ENCODE data around the gene KRTAP4-2. TPM values are rescaled to one million over a fixed set of nuclear protein-coding genes. Genes with fewer than 3 reads are reported as not detected.

The KRTAP4-2 gene
- total and polyA plus RNA-seq, 2 donors (not counting 3 experiments of a cell fraction or from before 2014, with no cell fraction given), result not detected

- H3K9me1 ChIP-seq (replicated peaks; ENCODE audit: control insufficient read depth, extremely low read depth, insufficient read depth, low read length), result no peaks in the 10 kb centered on the region
- TF ChIP-seq FOS (IDR thresholded peaks at IDR 0.05; ENCODE audit: borderline replicate concordance, insufficient read depth, low read length) (no peak), JUN (IDR thresholded peaks at IDR 0.05; ENCODE audit: borderline replicate concordance, insufficient read depth, insufficient read length, low read depth) (no peak), MYC (IDR thresholded peaks at IDR 0.05; ENCODE audit: low read depth, low read length) (no peak), POLR2AphosphoS5 (IDR thresholded peaks at IDR 0.05; ENCODE audit: insufficient read depth, low read depth, low read length) (no peak), MAX (IDR thresholded peaks at IDR 0.05; ENCODE audit: insufficient read depth, insufficient read length) (no peak)
- no peak overlapping the region for H3K4me3 ChIP-seq (replicated peaks in 1 of 3; ENCODE audit: insufficient read depth in 1 of 3, low read depth in 1 of 3, low read length in 3 of 3)
- FAIRE-seq (no peak), DNase-seq (ENCODE audit: low read depth, low spot score) (no peak)
- intact Hi-C loops (cut with micrococcal nuclease) (no loop called here), dilution Hi-C loops (cut with MboI; ENCODE audit: extremely low pct_ligation_motif_present, low sequenced_read_pairs) (no loop called here)
- no peaks in the 10 kb centered on the region for H3K9me3 ChIP-seq (replicated peaks; ENCODE audit: control insufficient read depth, insufficient read depth, low read length)
- no peaks in the 10 kb centered on the region for H4K20me1 ChIP-seq (replicated peaks; ENCODE audit: control insufficient read depth, extremely low read depth, insufficient read depth, low read length)
- H3K4me1 ChIP-seq (ENCODE audit: control insufficient read depth, extremely low read depth, insufficient read depth, low read length), result no peaks in the 10 kb centered on the region
- H3K9ac ChIP-seq (replicated peaks; ENCODE audit: extremely low read depth, insufficient read depth, low read length), result no peak overlapping the region
- no peaks in the 10 kb centered on the region for H3K27me3 ChIP-seq (ENCODE audit: control insufficient read depth in 2 of 2, insufficient read depth in 2 of 2, low read length in 2 of 2)
- ChIA-PET POLR2A (no interaction called here), CTCF (no interaction called here)
- no peak overlapping the region for H3K27ac ChIP-seq (ENCODE audit: insufficient read depth, low read depth, low read length)
- H3K36me3 ChIP-seq (ENCODE audit: control insufficient read depth in 2 of 2, extremely low read depth in 1 of 2, insufficient read depth in 2 of 2, low read length in 2 of 2), result no peaks in the 10 kb centered on the region
- H3K4me2 ChIP-seq (ENCODE audit: insufficient read depth, low read length), result no peak overlapping the region
- no peaks in the 10 kb centered on the region for H3K79me2 ChIP-seq (ENCODE audit: control insufficient read depth, insufficient read depth, low read length)
- H2AFZ ChIP-seq (ENCODE audit: low read depth, low read length), result no peak overlapping the region
- no TSS peak for BruUV-seq (replicated peaks)
Measured at GRCh38 chr17:41185001-41185400, 7.0 kb upstream of the KRTAP4-2 start.

DNA sequence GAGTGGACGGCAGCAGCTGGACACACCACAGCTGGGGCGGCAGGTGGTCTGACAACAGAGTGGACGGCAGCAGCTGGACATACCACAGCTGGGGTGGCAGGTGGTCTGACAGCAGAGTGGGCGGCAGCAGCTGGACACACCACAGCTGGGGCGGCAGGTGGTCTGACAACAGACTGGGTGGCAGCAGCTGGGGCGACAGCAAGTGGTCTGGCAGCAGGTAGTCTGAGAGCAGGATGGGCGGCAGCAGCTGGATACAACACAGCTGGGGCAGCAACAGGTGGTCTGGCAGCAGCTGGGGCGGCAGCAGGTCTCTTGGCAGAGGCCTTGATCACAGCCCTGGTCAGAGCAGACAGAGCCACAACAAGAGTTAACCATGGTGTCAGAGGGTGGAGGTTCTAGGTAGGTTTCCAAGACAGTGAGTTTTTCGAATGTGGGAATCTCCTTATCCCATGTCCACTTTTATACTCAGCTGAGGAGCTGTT lies 6.5 kb upstream of the KRTAP4-2 start, which contains the start of gene KRTAP4-1:
Gene KRTAP4-1 (minus strand): TSS at position 432 of the 482 bp plus-strand sequence. CDS start 57 bp downstream, at position 375.
- BruUV-seq (replicated peaks), result no TSS peak
- TF ChIP-seq MYC (IDR thresholded peaks at IDR 0.05; ENCODE audit: low read depth, low read length) (no peak), GATA2 (IDR thresholded peaks at IDR 0.05; ENCODE audit: insufficient read depth, insufficient read length, low read depth, low read length) (no peak), EZH2 (IDR thresholded peaks at IDR 0.05; ENCODE audit: borderline replicate concordance, low read depth, low read length, severe bottlenecking) (no peak), MAX (IDR thresholded peaks at IDR 0.05; ENCODE audit: insufficient read depth, insufficient read length) (no peak), POLR2AphosphoS5 (IDR thresholded peaks at IDR 0.05; ENCODE audit: insufficient read depth, low read depth, low read length) (no peak)
- TF ChIP-seq, protein P1, sequence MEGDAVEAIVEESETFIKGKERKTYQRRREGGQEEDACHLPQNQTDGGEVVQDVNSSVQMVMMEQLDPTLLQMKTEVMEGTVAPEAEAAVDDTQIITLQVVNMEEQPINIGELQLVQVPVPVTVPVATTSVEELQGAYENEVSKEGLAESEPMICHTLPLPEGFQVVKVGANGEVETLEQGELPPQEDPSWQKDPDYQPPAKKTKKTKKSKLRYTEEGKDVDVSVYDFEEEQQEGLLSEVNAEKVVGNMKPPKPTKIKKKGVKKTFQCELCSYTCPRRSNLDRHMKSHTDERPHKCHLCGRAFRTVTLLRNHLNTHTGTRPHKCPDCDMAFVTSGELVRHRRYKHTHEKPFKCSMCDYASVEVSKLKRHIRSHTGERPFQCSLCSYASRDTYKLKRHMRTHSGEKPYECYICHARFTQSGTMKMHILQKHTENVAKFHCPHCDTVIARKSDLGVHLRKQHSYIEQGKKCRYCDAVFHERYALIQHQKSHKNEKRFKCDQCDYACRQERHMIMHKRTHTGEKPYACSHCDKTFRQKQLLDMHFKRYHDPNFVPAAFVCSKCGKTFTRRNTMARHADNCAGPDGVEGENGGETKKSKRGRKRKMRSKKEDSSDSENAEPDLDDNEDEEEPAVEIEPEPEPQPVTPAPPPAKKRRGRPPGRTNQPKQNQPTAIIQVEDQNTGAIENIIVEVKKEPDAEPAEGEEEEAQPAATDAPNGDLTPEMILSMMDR (IDR thresholded peaks at IDR 0.05; ENCODE audit: extremely low read depth in 1 of 2, insufficient read depth in 1 of 2, low read depth in 1 of 2, low read length in 2 of 2), result no peak
- H3K4me2 ChIP-seq (ENCODE audit: insufficient read depth, low read length), result no peak within 1 kb of the TSS
- H3K36me3 ChIP-seq (ENCODE audit: control insufficient read depth in 2 of 2, extremely low read depth in 1 of 2, insufficient read depth in 2 of 2, low read length in 2 of 2), result no peaks in the 10 kb centered on the region
- FAIRE-seq (no peak), DNase-seq (ENCODE audit: low read depth, low spot score) (no peak)
- H3K9me1 ChIP-seq (replicated peaks; ENCODE audit: control insufficient read depth, extremely low read depth, insufficient read depth, low read length), result no peaks in the 10 kb centered on the region
- no peaks in the 10 kb centered on the region for H3K9me3 ChIP-seq (replicated peaks; ENCODE audit: control insufficient read depth, insufficient read depth, low read length)
- H2AFZ ChIP-seq (ENCODE audit: low read depth, low read length), result no peak within 1 kb of the TSS
- H3K27ac ChIP-seq (ENCODE audit: insufficient read depth, low read depth, low read length), result no peak within 1 kb of the TSS
- dilution Hi-C loops (cut with MboI; ENCODE audit: extremely low pct_ligation_motif_present, low sequenced_read_pairs) (no loop called here), intact Hi-C loops (cut with micrococcal nuclease) (no loop called here)
- no peak within 1 kb of the TSS for H3K9ac ChIP-seq (replicated peaks; ENCODE audit: extremely low read depth, insufficient read depth, low read length)
- POLR2A ChIA-PET, result no interaction called here
- CTCF ChIA-PET, result no interaction called here
- no peaks in the 10 kb centered on the region for H3K79me2 ChIP-seq (ENCODE audit: control insufficient read depth, insufficient read depth, low read length)
- H3K4me3 ChIP-seq (replicated peaks in 1 of 3; ENCODE audit: insufficient read depth in 1 of 3, low read depth in 1 of 3, low read length in 3 of 3), result no peak within 1 kb of the TSS
- no peaks in the 10 kb centered on the region for H3K27me3 ChIP-seq (ENCODE audit: control insufficient read depth in 2 of 2, insufficient read depth in 2 of 2, low read length in 2 of 2)
- H3K4me1 ChIP-seq (ENCODE audit: control insufficient read depth, extremely low read depth, insufficient read depth, low read length), result no peaks in the 10 kb centered on the region
- H4K20me1 ChIP-seq (replicated peaks; ENCODE audit: control insufficient read depth, extremely low read depth, insufficient read depth, low read length), result no peaks in the 10 kb centered on the region
